ENCODE results near the gene PCDHGA7.
"Not testable (repeated sequence)": the region's sequence is repeated elsewhere in the genome, so short reads cannot be mapped to it uniquely, and the experiment has no call there.

The PCDHGA7 gene

GRCh38 chr5:141369994-141370848 is 12.3 kb upstream of the PCDHGA7 start, which contains the start of gene PCDHGB3:
PCDHGB3 (plus strand) TSS chr5:141370242; CDS start chr5:141370395, 153 bp downstream.
- FAIRE-seq = no peak

GRCh38 chr5:141371572-141372475 is 10.7 kb upstream of the PCDHGA7 start:
- FAIRE-seq = no peak

- no peak for FAIRE-seq
These were observed 8.7 kb upstream of the PCDHGA7 start, which contains the start of gene PCDHGA6 for GRCh38 chr5:141373673-141374317. PCDHGA6 (plus strand) TSS chr5:141373891; CDS start chr5:141374084, 193 bp downstream.

DNA sequence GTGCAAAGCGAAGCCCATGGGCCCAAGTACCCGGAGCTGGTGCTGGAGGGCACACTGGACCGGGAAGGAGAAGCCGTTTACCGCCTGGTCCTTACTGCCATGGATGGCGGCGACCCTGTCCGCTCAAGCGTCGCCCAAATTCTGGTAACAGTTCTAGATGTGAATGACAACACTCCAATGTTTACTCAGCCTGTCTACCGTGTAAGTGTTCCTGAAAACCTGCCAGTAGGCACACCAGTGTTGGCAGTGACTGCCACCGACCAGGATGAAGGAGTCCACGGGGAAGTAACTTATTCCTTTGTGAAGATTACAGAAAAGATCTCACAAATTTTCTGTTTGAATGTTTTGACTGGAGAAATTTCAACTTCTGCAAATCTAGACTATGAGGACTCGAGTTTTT is 7.9 kb upstream of the PCDHGA7 start:
- no peak for FAIRE-seq

DNA sequence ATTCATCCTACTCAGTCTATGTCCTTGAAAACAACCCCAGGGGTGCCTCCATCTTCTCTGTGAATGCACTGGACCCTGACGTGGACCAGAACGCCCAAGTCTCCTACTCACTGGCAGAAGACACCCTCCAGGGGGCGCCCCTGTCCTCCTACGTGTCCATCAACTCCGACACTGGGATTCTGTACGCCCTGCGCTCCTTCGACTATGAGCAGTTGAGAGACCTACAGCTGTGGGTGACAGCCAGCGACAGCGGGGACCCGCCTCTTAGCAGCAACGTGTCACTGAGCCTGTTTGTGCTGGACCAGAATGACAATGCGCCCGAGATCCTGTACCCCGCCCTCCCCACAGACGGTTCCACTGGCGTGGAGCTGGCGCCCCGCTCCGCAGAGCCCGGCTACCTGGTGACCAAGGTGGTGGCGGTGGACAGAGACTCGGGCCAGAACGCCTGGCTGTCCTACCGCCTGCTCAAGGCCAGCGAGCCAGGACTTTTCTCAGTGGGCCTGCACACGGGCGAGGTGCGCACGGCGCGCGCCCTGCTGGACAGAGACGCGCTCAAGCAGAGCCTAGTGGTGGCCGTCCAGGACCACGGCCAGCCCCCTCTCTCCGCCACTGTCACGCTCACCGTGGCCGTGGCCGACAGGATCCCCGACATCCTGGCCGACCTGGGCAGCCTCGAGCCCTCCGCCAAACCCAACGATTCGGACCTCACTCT is 6.9 kb upstream of the PCDHGA7 start:
- not testable (repeated sequence) for FAIRE-seq

- no peak for FAIRE-seq
These were observed 803 bp downstream of the PCDHGA7 start for GRCh38 chr5:141383345-141383744.

GRCh38 chr5:141384471-141385267 is 2.1 kb downstream of the PCDHGA7 start:
- FAIRE-seq = no peak

- not testable (repeated sequence) for FAIRE-seq
These were observed 5.2 kb downstream of the PCDHGA7 start, which contains the start of gene PCDHGB4 for GRCh38 chr5:141387557-141388311. PCDHGB4 (plus strand) TSS chr5:141387698; CDS start chr5:141387885, 187 bp downstream.

DNA sequence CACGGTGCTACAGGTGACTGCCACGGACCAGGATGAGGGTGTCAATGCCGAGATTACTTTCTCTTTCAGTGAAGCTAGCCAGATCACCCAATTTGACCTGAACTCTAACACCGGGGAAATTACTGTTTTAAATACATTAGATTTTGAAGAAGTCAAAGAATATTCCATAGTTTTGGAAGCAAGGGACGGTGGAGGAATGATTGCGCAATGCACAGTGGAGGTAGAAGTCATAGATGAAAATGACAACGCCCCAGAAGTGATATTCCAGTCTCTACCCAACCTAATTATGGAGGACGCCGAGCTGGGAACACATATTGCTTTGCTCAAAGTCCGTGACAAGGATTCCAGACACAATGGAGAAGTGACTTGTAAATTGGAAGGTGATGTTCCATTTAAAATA is 6.1 kb downstream of the PCDHGA7 start:
- no peak for FAIRE-seq

DNA sequence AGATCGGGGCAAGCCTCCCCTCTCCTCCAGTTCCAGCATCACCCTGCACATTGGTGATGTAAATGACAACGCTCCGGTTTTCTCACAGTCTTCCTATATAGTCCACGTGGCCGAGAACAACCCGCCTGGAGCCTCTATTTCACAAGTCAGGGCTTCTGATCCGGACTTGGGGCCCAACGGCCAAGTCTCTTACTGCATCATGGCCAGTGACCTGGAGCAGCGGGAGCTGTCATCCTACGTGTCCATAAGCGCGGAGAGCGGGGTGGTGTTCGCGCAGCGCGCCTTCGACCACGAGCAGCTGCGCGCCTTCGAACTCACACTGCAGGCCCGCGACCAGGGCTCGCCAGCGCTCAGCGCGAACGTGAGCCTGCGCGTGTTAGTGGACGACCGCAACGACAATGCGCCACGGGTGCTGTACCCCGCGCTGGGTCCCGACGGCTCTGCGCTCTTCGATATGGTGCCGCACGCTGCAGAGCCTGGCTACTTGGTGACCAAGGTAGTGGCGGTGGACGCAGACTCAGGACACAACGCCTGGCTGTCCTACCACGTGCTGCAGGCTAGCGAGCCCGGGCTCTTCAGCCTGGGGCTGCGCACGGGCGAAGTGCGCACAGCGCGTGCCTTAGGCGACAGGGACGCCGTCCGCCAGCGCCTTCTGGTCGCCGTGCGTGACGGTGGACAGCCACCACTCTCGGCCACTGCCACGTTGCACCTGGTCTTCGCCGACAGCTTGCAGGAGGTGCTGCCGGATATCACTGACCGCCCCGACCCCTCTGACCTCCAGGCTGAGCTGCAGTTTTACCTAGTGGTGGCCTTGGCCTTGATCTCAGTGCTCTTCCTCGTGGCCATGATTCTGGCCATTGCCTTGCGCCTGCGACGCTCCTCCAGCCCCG is 6.9 kb downstream of the PCDHGA7 start:
- no peak for FAIRE-seq

GRCh38 chr5:141392429-141393198 is 10.1 kb downstream of the PCDHGA7 start, which contains the start of gene PCDHGA8:
PCDHGA8 (plus strand) TSS chr5:141392633; CDS start chr5:141392814, 181 bp downstream.
- FAIRE-seq = no peak

- FAIRE-seq = no peak
These were observed 10.7 kb downstream of the PCDHGA7 start for GRCh38 chr5:141393267-141393666.

- not testable (repeated sequence) for FAIRE-seq
These were observed 12.1 kb downstream of the PCDHGA7 start for GRCh38 chr5:141394401-141395187.

GRCh38 chr5:141397756-141398551 is 15.4 kb downstream of the PCDHGA7 start, which contains the start of gene PCDHGB5:
PCDHGB5 (plus strand) TSS chr5:141397947; CDS start chr5:141398128, 181 bp downstream.
- not testable (repeated sequence) for FAIRE-seq

- FAIRE-seq = no peak
These were observed 16.1 kb downstream of the PCDHGA7 start for GRCh38 chr5:141398608-141399007.

GRCh38 chr5:141399555-141400258 is 17.2 kb downstream of the PCDHGA7 start:
- FAIRE-seq = no peak

Data from islet of Langerhans (tissue), 1 donor.